Measurements from ENCODE around the gene LILRA1.
"Not testable (repeated sequence)": the region's sequence is repeated elsewhere in the genome, so short reads cannot be mapped to it uniquely, and the experiment has no call there.

Gene LILRA1

GRCh38 chr19:54577334-54577733 lies 16.1 kb upstream of the LILRA1 start:
- no peak for DNase-seq (ENCODE audit: low spot score)

- not testable (repeated sequence) for DNase-seq (ENCODE audit: low spot score)
These were observed 15.2 kb upstream of the LILRA1 start for GRCh38 chr19:54578268-54578667.

- DNase-seq (ENCODE audit: low spot score), result no peak
These were observed 7.0 kb upstream of the LILRA1 start for GRCh38 chr19:54586397-54586796.

- DNase-seq (ENCODE audit: low spot score), result no peak
These were observed 6.4 kb upstream of the LILRA1 start for GRCh38 chr19:54587026-54587425.

- DNase-seq (ENCODE audit: low spot score), result not testable (repeated sequence)
These were observed 647 bp downstream of the LILRA1 start for GRCh38 chr19:54593931-54594626.

GRCh38 chr19:54594737-54595136 lies 1.3 kb downstream of the LILRA1 start:
- no peak for DNase-seq (ENCODE audit: low spot score)

GRCh38 chr19:54595680-54596436 lies 2.4 kb downstream of the LILRA1 start:
- not testable (repeated sequence) for DNase-seq (ENCODE audit: low spot score)

GRCh38 chr19:54600212-54600611 lies 6.8 kb downstream of the LILRA1 start:
- no peak for DNase-seq (ENCODE audit: low spot score)

- DNase-seq (ENCODE audit: low spot score), result no peak
These were observed 12.8 kb downstream of the LILRA1 start for GRCh38 chr19:54606230-54606629.

GRCh38 chr19:54606891-54607784 lies 13.7 kb downstream of the LILRA1 start:
- DNase-seq (ENCODE audit: low spot score), result no peak

GRCh38 chr19:54607785-54608150 lies 14.3 kb downstream of the LILRA1 start:
- no peak for DNase-seq (ENCODE audit: low spot score)

GRCh38 chr19:54608205-54608604 lies 14.8 kb downstream of the LILRA1 start:
- DNase-seq (ENCODE audit: low spot score), result no peak

GRCh38 chr19:54608792-54609191 lies 15.4 kb downstream of the LILRA1 start:
- DNase-seq (ENCODE audit: low spot score), result no peak

GRCh38 chr19:54609356-54609791 lies 15.9 kb downstream of the LILRA1 start:
- no peak for DNase-seq (ENCODE audit: low spot score)

GRCh38 chr19:54612428-54612827 lies 19.0 kb downstream of the LILRA1 start:
- no peak for DNase-seq (ENCODE audit: low spot score)

GRCh38 chr19:54614726-54615125 lies 21.3 kb downstream of the LILRA1 start:
- no peak for DNase-seq (ENCODE audit: low spot score)

GRCh38 chr19:54616057-54616456 lies 22.6 kb downstream of the LILRA1 start:
- DNase-seq (ENCODE audit: low spot score), result no peak

- DNase-seq (ENCODE audit: low spot score), result no peak
These were observed 23.6 kb downstream of the LILRA1 start for GRCh38 chr19:54616821-54617560.

- no peak for DNase-seq (ENCODE audit: low spot score)
These were observed 27.0 kb downstream of the LILRA1 start for GRCh38 chr19:54620464-54620863.

- DNase-seq (ENCODE audit: low spot score), result no peak
These were observed 29.0 kb downstream of the LILRA1 start for GRCh38 chr19:54622431-54622830.

- not testable (repeated sequence) for DNase-seq (ENCODE audit: low spot score)
These were observed 30.8 kb downstream of the LILRA1 start for GRCh38 chr19:54624234-54624633.

Data from D341Med (cell line).